GM19463 (cell line): ENCODE data around the gene ARMH2.

Experiments used
- ATAC-seq: cut with Tn5 transposase; IDR thresholded peaks from one replicate; pipeline ENCODE4 v1.9.1; 2021; ENCODE audit warnings: mild to moderate bottlenecking, moderate library complexity; ENCODE audit not compliant: unreplicated experiment

Gene ARMH2

GRCh38 chr6:24821860-24822444, 23.2 kb upstream of the ARMH2 start:
- ATAC-seq: no peak

GRCh38 chr6:24818346-24818745, 19.6 kb upstream of the ARMH2 start:
- ATAC-seq: no peak

GRCh38 chr6:24809728-24810127, 11.0 kb upstream of the ARMH2 start:
- ATAC-seq: no peak

GRCh38 chr6:24807584-24807983, 8.9 kb upstream of the ARMH2 start:
- ATAC-seq: no peak

GRCh38 chr6:24802271-24803059, 3.7 kb upstream of the ARMH2 start:
- ATAC-seq: no peak

GRCh38 chr6:24799541-24799915, 811 bp upstream of the ARMH2 start:
- no peak for ATAC-seq

GRCh38 chr6:24797596-24798216, 1.0 kb downstream of the ARMH2 start:
- ATAC-seq: no peak

- ATAC-seq: no peak
These were observed 2.0 kb downstream of the ARMH2 start for GRCh38 chr6:24796616-24797290.

- ATAC-seq: no peak
These were observed 3.6 kb downstream of the ARMH2 start for GRCh38 chr6:24795106-24795505.

- no peak for ATAC-seq
These were observed 10.6 kb downstream of the ARMH2 start for GRCh38 chr6:24788031-24788665.

- ATAC-seq: no peak
These were observed 18.5 kb downstream of the ARMH2 start for GRCh38 chr6:24780206-24780605.

- ATAC-seq: no peak
These were observed 19.2 kb downstream of the ARMH2 start for GRCh38 chr6:24779416-24780016.

GRCh38 chr6:24778878-24779277, 19.8 kb downstream of the ARMH2 start:
- ATAC-seq: no peak

- no peak for ATAC-seq
These were observed 20.6 kb downstream of the ARMH2 start for GRCh38 chr6:24778121-24778520.

GRCh38 chr6:24777227-24777626, 21.5 kb downstream of the ARMH2 start:
- no peak for ATAC-seq

GRCh38 chr6:24775520-24776058, 23.1 kb downstream of the ARMH2 start:
- ATAC-seq: no peak

- peak; percentile 92 for ATAC-seq
These were observed 23.8 kb downstream of the ARMH2 start, which contains the start of gene GMNN for GRCh38 chr6:24774696-24775519. TSS of gene GMNN (plus strand) at chr6:24774937. CDS start at chr6:24777247, 2,310 bp downstream.

- ATAC-seq: no peak
These were observed 30.4 kb downstream of the ARMH2 start for GRCh38 chr6:24768361-24768760.

- no peak for ATAC-seq
These were observed 31.8 kb downstream of the ARMH2 start for GRCh38 chr6:24766680-24767462.
